Measurements from ENCODE around the gene HTRA1.
A peak's percentile ranks its signal among the peaks of the same experiment; 100 is the strongest.

Gene HTRA1

DNA sequence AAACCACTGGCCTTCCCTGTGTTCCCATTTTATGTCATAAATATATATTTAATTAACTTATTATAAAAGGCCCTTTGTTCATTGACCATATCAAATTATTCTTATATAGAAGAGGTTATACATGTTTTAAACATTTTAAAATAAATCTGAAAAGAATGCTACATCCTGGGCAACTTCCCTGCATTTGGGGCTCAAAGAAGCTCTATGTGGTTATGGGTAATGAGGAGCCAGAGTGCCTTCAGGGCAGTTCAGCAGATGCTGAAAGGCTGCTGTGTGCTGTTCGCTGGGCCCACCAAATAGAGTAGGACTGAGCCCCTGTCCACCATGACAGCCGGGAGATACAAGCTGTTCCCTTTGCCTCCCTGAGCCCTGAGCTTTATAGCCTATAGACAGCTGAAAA is 35.9 kb downstream of the HTRA1 start:
- no peak for DNase-seq

DNA sequence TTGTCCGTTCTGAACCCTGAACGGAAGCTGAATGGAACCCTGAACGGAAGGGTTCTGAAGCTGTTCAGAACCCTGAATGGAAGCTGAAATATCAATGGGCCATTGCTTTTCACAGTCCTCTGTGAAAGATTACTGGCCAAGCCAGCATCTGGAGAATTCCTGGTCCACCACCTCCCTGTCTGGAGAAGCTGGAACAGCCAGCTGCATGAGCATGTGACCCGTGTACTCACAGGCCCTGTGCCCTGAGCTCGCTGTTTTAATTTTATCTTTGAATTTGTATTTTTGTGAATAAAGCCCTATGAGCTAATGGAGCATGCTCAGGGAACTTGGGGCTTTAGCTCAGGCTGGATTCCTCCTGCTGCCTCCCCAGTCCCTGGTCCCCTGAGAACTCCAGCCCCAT is 37.2 kb downstream of the HTRA1 start:
- no peak for DNase-seq

DNA sequence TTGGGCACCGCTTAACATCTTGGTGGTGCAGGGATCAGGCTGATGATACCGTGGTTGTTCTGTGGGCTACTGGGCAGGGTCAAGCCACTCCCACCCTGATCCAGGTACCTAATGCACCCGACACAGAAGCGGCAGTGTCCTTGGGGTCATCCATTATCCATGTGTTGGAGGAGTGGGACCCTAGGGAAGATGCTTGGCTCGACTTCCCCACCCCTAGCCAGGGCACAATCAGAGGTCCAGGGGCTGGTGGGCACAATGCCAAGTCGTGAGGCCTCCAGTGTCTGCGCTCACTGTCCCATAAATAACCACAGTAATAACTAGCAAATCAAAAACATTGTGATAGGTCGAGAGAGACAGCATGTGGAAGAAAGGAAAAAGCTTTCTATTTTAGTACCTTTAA is 37.7 kb downstream of the HTRA1 start:
- no peak for DNase-seq

DNA sequence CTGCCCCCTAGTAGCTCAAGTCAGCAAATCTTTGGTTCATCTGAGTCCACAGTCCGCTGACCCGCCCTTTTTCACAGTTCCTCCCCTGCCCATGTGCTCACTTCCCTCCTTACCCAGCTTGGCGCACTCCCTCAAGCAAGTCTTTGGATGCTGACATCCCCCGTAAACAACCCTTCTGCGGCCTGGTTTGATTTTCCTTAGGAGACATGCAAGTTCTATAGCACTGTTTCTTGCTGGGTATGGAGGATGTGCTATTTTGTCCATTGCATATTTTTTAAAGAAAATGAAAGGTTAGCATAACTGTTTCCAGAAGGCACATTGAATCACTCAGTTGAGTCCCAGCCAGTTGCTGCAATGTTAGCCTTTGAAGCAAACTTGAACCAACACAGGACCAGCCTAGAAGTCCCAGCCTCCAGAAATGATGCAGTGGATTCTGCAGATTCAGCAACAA is 38.2 kb downstream of the HTRA1 start:
- no peak for DNase-seq

DNA sequence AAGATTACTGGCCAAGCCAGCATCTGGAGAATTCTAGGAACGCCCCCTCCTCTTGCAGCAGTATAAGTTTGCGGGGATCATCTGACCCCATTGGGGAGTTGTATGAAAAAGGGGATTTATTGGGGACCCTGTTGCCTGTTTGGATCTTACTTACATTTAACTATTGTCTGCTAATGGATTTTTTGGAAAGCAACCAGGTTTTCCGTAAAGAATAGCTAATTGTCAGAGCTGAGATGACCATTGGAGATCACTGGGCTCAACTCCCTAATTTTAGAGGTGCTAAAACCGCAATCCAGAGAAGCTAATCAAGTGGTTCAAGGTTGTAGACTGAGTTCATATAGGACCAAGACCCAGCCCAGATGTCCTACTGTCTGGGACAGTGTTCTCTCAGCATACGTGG is 38.8 kb downstream of the HTRA1 start:
- DNase-seq, result no peak

DNA sequence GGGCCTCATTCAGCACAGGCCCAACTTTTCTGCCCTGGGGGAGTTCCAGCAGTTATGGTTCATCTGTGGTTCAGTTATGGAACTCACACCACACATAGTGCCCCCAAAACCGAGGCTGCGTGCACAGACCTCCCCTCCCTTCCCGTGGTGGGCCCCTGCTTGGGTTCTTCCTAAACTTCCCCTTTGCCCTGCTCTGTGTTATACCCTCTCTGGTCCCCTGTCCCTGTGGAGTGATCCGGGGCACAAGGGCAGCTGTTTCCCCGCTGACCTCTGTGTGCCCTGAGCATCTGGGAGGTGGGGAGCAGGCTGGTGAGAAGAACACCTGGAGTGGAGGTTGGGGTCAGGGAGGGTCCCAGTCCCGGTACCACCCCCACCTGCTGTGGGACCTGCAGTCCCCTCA is 39.4 kb downstream of the HTRA1 start:
- no peak for DNase-seq

DNA sequence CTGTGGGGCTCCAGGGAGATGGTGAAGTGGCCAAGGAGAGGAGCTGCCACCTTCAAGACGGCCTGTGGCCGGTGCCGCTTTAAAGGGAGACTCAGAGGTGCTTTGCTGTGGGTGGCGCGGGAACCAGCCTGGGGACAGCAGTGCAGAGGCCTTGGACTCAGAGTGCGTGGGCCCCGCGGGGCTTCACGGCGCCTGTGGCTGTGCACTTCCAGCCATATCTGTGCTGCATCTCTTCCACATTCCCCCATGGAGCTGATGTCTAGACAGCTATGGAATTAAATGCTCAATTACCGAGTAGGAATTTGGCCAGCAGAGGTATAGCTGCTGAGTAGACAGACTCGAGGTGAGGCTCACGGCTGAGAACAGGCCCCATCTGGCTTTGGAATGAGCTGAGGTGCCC is 41.7 kb downstream of the HTRA1 start:
- DNase-seq, result no peak

DNA sequence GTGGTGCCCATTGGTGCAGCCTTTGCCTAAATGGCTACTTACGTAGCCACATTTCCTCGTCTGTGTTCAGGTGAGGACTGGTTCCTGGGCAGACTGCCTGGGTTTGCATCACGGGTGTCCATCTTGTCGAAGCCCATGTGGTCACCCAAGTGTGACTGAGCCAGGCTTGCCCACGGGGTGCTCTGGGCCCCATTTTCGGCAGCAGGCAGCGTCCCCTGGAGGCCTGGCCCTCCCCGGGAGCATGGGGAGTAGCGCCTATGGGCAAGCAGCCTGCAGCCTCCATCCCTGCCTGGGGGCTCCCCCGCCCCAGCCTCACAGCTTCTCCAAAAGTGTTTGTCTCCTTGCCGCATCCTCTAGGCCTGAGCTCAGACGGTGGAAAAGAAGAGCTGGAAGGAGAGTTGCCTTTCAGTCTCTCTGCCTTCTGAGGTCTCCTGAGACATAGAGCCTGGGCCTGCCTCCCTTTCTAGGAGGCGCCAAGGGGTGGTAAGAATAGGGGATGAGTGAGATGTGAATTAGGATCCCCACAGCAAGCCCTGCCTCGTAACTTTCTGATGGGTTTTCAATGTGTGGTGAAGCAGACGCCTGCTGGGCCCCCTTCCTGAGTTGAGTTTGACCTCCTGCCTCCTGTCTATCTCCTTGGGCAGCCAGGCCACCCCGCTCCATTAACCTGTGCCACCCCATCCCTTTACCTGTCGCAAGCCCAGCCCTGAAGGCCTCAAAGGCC is 42.7 kb downstream of the HTRA1 start:
- DNase-seq, result no peak

DNA sequence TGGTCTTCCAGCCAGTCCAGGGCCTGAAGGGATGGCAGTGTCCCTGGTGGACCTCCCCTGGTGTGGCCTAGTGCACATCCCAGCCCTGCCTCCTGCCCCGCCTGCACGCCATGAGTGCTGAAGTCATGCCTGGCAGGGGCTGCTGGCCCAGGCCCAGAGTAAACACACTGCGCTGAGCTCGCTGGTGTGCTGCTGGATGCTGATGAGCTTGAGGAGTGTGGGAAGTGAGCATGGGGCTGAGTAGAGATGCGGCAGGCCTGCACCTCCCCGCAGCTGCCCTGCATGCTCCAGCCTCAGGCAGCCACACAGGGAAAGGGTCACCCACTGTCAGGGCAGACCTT is 43.2 kb downstream of the HTRA1 start:
- no peak for DNase-seq

DNA sequence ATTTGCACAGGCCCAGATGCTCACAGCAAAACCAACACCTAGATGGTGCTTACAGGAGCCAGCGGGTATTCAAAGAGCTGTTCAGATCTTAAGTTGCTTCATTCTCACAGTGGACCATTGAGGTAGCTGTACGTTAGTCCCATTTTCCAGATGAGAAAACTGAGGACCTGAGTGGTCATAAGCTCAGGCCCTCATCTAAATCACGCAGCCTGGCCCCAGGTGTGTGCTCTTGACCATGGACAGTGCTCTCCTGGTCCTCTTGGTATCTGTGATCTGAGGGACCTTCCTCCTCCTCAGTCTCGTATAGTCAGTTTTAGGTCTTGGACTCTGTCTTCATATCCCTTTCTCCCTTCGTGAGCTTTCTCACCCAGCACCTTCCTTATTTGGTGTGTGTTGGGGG is 43.7 kb downstream of the HTRA1 start:
- no peak for DNase-seq

DNA sequence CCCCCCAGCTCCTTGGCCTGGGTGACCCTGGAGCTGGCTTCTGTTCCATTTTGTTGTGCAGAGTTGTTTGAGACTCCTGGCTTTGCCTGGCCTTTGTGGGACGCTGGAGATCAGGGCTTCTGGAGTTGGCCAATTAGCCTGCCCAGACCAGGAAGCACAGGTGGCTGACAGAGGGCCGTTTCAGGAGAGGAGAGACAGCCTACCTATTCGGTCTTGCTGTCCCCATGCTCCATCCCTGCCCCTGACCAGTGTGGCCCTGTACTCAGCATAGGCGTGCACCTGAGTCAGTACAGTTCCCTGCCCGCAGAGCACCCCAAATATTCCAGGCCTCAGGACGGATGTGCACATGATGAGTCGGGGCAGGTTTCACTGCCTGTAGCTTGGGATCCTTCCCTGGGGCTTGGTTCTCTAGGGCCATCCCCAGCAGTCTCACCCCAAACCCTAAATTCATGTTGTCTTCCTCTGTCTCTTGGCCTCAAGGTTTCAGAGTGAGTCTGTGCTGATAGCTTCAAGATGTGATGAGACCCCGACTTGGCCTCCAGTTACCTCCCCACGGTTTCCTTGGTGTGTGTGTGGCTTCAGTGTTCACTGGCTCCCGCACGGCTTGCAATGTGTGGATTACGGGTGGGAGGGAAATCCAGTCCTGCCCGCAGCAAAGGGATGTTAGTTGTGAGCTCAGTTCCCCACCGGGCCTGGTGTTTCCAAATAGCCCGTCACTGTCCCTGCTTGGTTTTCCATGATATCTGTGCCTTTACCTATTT is 44.7 kb downstream of the HTRA1 start:
- DNase-seq, result no peak

DNA sequence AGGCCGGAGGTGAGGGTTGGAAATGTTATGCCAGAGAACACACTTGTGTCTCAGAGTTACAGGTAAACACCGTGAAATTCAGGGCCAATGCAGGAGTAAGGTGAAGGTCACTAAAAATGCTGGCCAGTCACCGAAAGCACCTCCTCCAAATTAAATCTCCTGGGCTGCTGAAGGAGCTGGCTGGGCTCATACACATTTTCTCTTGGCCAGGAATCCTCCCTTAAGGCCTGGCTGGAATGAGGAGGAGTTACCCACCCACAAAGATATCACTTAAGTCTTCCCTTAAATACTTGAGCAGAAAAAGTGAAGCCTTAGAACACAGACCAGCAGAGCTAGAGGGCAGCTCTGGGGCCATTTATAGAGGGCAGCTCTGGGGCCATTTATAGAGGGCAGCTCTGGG is 46.3 kb downstream of the HTRA1 start:
- no peak for DNase-seq

DNA sequence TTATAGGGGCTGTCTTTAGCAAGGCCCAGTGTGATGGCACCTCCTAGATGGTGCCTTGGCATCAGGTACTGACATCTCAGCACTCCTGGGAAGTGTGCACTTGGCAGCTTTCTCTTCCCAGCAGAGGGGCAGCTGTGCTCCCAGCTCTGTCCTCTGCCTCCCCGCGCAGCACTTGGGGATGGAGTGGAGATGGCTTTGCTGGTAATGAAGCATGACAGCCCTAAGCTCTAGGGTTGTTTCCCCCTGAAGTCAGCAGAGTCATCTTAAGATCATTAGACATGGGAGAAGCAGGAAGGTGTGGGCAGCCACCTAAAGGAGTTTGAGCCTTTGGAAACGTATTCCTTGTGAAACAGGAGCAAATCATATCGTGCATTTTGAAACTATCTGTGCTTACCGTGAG is 46.7 kb downstream of the HTRA1 start:
- DNase-seq, result no peak

DNA sequence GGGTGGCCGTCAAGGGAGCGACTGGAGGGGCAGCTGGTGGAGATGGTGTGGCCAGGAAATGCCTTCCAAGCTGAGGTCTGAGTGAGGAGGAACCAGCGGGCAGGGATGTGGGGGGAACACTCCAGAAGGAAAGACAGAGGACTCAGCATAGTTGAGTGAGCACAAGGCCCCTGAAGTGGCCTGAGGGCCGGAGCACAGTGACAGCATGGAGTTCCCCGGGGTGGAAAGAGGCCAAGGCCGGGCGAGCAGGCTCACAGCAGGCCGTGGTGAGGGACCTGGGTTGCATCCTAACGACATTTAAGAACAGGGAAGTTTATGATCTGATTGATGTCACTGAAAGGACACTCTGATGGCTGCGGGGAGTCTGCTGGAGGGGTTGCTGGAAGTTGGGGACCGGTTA is 48.0 kb downstream of the HTRA1 start:
- DNase-seq, result no peak

DNA sequence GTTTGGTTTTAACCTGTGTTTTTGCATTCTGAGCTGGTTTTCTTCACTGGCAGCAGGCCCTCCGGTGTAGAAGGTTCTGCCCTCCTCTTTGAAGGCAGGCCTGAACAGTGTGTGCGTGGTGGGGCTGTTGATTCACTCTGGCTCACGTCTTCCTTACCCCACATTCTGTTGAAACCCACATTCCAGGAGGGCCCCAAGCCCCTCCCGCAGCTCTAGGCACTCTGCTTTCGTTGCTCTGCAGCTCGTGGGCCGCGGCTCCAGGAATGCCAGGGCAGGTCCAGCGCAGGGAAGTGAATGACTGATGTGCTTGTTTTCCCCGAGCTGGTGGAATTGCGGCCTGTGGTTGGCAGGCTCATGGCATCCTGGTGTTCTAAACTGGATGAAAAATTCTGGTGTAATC is 49.0 kb downstream of the HTRA1 start:
- no peak for DNase-seq

DNA sequence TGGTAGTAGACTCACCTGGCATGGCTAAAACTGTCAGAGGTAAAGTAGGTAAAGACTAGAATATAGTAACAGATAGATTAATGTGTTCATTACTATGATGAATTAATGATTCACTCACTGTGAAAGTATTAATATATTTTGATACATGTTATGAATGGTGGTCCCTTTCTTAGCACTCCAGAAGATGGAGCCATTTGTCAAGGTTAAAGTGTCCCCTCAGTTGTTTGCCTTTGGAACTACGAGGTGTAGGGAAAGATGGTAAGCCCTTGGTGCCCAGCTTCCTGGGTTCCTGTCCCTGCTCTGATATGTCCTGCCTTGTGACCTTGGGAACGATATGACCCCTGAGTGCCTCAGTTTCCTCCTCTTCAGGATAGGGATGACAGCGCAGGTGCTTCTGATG is 49.4 kb downstream of the HTRA1 start:
- no peak for DNase-seq

DNA sequence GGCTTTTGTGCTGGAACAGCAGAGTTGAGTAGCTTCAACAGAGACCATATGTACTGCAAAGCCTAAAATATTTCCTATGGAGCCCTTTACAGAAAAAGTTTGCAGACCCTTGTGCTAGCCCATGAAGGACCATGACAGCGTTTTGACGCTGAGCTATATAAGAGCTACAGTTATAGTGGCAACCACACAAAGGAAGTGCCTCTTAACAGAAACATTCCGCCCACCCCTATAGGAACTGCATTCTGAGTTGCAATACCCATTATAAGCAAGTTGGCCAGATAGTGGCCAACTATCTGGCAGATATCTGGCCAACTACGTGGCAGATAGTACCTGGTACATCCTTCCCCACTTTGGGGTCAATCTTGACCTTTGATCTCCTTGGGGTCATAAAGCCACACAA is 51.7 kb downstream of the HTRA1 start:
- no peak for DNase-seq

DNA sequence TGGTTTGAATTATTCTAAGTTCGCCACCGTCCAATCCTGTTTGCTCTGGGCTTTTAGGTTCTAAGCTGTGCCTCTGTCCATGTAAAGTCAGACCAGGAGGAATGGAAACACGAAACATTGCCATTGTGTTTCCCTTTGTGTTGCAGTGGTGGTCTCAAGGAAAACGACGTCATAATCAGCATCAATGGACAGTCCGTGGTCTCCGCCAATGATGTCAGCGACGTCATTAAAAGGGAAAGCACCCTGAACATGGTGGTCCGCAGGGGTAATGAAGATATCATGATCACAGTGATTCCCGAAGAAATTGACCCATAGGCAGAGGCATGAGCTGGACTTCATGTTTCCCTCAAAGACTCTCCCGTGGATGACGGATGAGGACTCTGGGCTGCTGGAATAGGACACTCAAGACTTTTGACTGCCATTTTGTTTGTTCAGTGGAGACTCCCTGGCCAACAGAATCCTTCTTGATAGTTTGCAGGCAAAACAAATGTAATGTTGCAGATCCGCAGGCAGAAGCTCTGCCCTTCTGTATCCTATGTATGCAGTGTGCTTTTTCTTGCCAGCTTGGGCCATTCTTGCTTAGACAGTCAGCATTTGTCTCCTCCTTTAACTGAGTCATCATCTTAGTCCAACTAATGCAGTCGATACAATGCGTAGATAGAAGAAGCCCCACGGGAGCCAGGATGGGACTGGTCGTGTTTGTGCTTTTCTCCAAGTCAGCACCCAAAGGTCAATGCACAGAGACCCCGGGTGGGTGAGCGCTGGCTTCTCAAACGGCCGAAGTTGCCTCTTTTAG is 52.9 kb downstream of the HTRA1 start:
- DNase-seq, result no peak

DNA sequence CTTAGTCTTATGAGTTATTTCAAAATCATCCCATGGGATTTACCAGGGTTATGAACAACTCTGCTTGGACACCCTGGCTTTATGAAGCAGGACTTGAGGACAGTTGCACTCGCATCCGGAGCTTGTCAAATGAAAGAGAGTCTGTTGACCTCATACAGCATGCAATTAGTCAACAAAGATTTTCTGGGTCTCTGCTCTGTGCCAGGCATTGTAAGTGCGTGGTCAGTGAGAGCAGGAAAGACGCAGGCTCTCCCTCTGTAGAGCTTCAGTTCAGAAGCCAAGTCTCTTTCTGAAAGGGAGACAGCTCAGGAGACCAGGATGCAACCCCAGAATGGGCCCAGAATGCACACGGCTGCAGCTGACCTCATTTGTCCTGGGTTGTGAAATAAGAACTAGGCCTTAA is 53.7 kb downstream of the HTRA1 start:
- DNase-seq, result no peak

DNA sequence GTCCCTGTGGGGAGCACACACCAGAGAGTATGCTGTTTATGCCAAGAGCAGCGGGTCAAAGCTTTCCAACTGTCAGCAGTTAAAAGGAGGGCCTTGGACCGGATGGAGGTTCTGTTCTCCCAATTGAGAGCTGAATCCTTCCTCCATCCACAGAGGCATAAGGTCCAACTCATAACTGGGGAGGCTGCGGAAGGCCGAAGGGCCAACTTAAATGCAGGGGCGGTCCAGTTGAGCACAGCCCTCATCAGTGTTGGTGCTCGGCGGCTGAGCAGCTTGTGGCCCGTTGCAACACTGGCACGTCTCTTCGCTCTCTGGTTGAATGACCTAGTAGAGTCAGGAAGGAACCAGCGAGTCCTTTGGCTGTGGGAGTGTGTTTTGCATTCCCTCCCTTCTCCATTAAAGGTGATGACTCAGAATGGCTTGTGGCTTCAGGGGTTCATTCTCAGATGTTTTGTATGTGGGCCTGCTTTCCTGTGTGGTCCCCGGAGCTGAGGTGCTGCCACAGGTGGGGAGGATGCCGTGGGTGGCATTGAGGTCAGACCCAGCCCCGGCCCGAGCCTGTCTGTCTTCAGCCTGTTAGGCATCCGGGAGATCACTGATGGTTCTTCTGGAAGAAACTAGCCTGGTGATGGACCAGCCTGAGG is 54.4 kb downstream of the HTRA1 start:
- peak; percentile 80 for DNase-seq

DNA sequence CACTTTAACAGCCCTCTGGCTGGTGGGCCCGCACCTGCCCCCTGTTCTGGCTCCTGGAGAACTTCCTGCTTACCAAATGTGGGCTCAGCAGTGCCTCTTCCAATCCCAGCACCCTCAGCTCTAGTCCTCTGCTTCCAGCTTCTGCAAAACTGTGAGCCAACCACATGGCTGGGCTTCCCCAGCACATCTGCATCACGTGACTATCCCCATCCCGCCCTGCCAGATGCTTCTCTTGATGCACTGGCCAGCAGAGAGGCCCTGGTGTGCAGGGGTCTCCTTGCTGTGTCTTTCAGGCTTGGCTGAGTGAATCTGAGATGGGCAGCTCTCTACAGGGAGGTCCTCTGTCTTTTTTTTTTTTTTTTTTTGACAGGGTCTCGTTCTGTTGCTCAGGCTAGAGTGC is 55.4 kb downstream of the HTRA1 start:
- DNase-seq, result no peak

DNA sequence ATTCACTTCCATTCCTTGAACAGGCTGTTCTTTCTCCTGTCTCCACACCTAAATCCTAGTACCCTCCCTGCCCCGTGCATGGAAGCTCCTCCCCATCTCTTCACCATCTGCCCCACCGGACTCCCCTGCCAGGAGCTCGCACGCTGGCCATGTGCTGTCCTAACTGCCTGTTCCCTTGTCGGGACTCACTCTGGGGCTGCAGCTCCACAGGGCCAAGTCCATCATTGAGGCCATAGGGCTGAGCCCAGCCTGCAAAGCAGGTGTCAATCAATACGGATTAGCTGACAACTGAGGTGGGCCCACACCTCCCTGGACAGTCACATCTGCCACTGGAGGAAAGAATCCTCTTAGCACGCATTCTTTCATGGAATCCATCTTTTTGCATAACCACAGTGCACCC is 57.8 kb downstream of the HTRA1 start:
- DNase-seq, result no peak

DNA sequence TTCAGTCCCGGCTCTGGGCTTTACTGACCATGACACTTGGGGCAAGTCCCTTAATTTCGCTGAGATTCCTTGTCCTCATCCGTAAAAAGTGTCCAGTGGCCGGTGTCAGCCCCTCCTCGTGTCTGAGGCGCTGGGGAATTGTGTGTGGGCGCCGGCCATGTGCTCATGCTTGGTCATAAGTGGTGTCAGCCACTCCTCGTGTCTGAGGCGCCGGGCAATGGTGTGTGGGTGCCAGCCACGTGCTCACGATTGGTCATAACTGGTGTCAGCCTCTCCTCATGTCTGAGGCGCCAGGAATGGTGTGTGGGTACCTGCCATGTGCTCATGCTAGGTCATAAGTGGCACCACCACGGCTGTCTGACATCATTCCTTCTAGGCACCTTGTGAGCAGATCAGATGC is 58.5 kb downstream of the HTRA1 start:
- DNase-seq, result no peak

All from central memory CD4-positive, alpha-beta T cell (primary cell).